Measurements from ENCODE around the gene GON7. TPM values are rescaled to one million over a fixed set of nuclear protein-coding genes. Genes with fewer than 3 reads are reported as not detected.
"Not testable (repeated sequence)": the region's sequence is repeated elsewhere in the genome, so short reads cannot be mapped to it uniquely, and the experiment has no call there.

Gene GON7
- total and polyA plus RNA-seq, 2 experiments from 2014 or later: 16.5 to 18.3 TPM

GRCh38 chr14:93240678-93241000, 33.8 kb upstream of the GON7 start:
- no peak for TF ChIP-seq EZH2phosphoT487 (IDR thresholded peaks at IDR 0.05; ENCODE audit: insufficient read depth, low read depth)
- TF ChIP-seq EZH2 (IDR thresholded peaks at IDR 0.05; ENCODE audit: insufficient read depth, poor library complexity, severe bottlenecking): no peak
- Histone ChIP-seq H2AFZ (no peak overlapping the region), H3K4me2 (ENCODE audit: unreplicated experiment) (peak overlapping the region; percentile 62), H3K27me3 (replicated peaks; ENCODE audit: insufficient read depth) (no peaks in the 10 kb centered on the region), H3K4me3 (no peak overlapping the region), H3K9me3 (ENCODE audit: low read depth) (no peaks in the 10 kb centered on the region), H3K9ac (no peak overlapping the region), H3K9me2 (ENCODE audit: insufficient read depth) (no peaks in the 10 kb centered on the region), H3K79me2 (ENCODE audit: insufficient read depth) (no peaks in the 10 kb centered on the region), H3K36me3 (ENCODE audit: low read depth) (peaks cover 34% of the 10 kb centered on the region), H3K4me1 (ENCODE audit: insufficient read depth) (peaks cover 12% of the 10 kb centered on the region), H4K20me1 (ENCODE audit: insufficient read depth) (no peaks in the 10 kb centered on the region), H3F3A (ENCODE audit: insufficient read depth) (peaks cover 12% of the 10 kb centered on the region; the same call in 1 of the 2 replicates), H3K27ac (peak overlapping the region; percentile 38; the same call in 1 of the 2 replicates)
- no peak for DNase-seq
- in situ Hi-C loops (cut with MboI): loop anchor here (25.0 kb wide), 1 partner anchor 297 kb away; no protein-coding TSS in a partner anchor
- 95 to 97% methylated on average over 3 of the region's 3 CpGs for WGBS, 2 experiments (ENCODE audit: low coverage in 1 of 2, low lambda C conversion rate in 2 of 2, missing lambda C conversion rate in 2 of 2)

- DNase-seq: peak; percentile 74
- Histone ChIP-seq H3K9ac (no peak overlapping the region), H3K4me3 (no peak overlapping the region), H3K79me2 (ENCODE audit: insufficient read depth) (no peaks in the 10 kb centered on the region), H3K4me2 (ENCODE audit: unreplicated experiment) (peak overlapping the region; percentile 62), H3F3A (ENCODE audit: insufficient read depth) (peaks cover 17% of the 10 kb centered on the region; the same call in 1 of the 2 replicates), H3K27me3 (replicated peaks; ENCODE audit: insufficient read depth) (no peaks in the 10 kb centered on the region), H3K4me1 (ENCODE audit: insufficient read depth) (peaks cover 15% of the 10 kb centered on the region), H3K27ac (peak overlapping the region; percentile 38; the same call in 1 of the 2 replicates), H3K9me2 (ENCODE audit: insufficient read depth) (no peaks in the 10 kb centered on the region), H4K20me1 (ENCODE audit: insufficient read depth) (no peaks in the 10 kb centered on the region), H3K36me3 (ENCODE audit: low read depth) (peaks cover 29% of the 10 kb centered on the region), H3K9me3 (ENCODE audit: low read depth) (no peaks in the 10 kb centered on the region), H2AFZ (no peak overlapping the region)
- 84 to 89% methylated on average over 25 of the region's 25 CpGs for WGBS, 2 experiments (ENCODE audit: low coverage in 1 of 2, low lambda C conversion rate in 2 of 2, missing lambda C conversion rate in 2 of 2)
- TF ChIP-seq EZH2phosphoT487 (IDR thresholded peaks at IDR 0.05; ENCODE audit: insufficient read depth, low read depth): no peak
- TF ChIP-seq EZH2 (IDR thresholded peaks at IDR 0.05; ENCODE audit: insufficient read depth, poor library complexity, severe bottlenecking): no peak
- in situ Hi-C loops (cut with MboI): loop anchor here (25.0 kb wide), 1 partner anchor 297 kb away; no protein-coding TSS in a partner anchor
Measured at GRCh38 chr14:93239869-93240677, 33.2 kb upstream of the GON7 start.

- peaks cover 22% of the 10 kb centered on the region; the same call in 1 of the 2 replicates for H3F3A ChIP-seq (ENCODE audit: insufficient read depth)
- in situ Hi-C loops (cut with MboI): loop anchor here (25.0 kb wide), 1 partner anchor 303 kb away; no protein-coding TSS in a partner anchor
- H3K4me2 ChIP-seq (ENCODE audit: unreplicated experiment): peak overlapping the region; percentile 69
- TF ChIP-seq EZH2phosphoT487 (IDR thresholded peaks at IDR 0.05; ENCODE audit: insufficient read depth, low read depth) (no peak), EZH2 (IDR thresholded peaks at IDR 0.05; ENCODE audit: insufficient read depth, poor library complexity, severe bottlenecking) (no peak)
- no peaks in the 10 kb centered on the region for H4K20me1 ChIP-seq (ENCODE audit: insufficient read depth)
- H3K4me1 ChIP-seq (ENCODE audit: insufficient read depth): peaks cover 10% of the 10 kb centered on the region
- peak; percentile 96 for DNase-seq
- no peaks in the 10 kb centered on the region for H3K36me3 ChIP-seq (ENCODE audit: low read depth)
- H3K9me2 ChIP-seq (ENCODE audit: insufficient read depth): no peaks in the 10 kb centered on the region
- H2AFZ ChIP-seq: peak overlapping the region; percentile 14; the same call in 1 of the 2 replicates
- 12 to 26% methylated on average over 10 of the region's 10 CpGs for WGBS, 2 experiments (ENCODE audit: low coverage in 1 of 2, low lambda C conversion rate in 2 of 2, missing lambda C conversion rate in 2 of 2)
- H3K27ac ChIP-seq: peak overlapping the region; percentile 84
- H3K9ac ChIP-seq: peak overlapping the region; percentile 75
- no peaks in the 10 kb centered on the region for H3K27me3 ChIP-seq (replicated peaks; ENCODE audit: insufficient read depth)
- H3K79me2 ChIP-seq (ENCODE audit: insufficient read depth): no peaks in the 10 kb centered on the region
- H3K4me3 ChIP-seq: peak overlapping the region; percentile 38; the same call in 1 of the 2 replicates
- no peaks in the 10 kb centered on the region for H3K9me3 ChIP-seq (ENCODE audit: low read depth)
Measured at GRCh38 chr14:93234798-93235197, 27.9 kb upstream of the GON7 start.

GRCh38 chr14:93233078-93233477, 26.2 kb upstream of the GON7 start:
- 73 to 78% methylated on average over 5 of the region's 5 CpGs for WGBS, 2 experiments (ENCODE audit: low coverage in 1 of 2, low lambda C conversion rate in 2 of 2, missing lambda C conversion rate in 2 of 2)
- peaks cover 22% of the 10 kb centered on the region; the same call in 1 of the 2 replicates for H3F3A ChIP-seq (ENCODE audit: insufficient read depth)

More at GRCh38 chr14:93233078-93233477, 26.2 kb upstream of the GON7 start:
- not testable (repeated sequence) for H3K9ac ChIP-seq; H3K79me2 ChIP-seq (ENCODE audit: insufficient read depth); H3K27me3 ChIP-seq (replicated peaks; ENCODE audit: insufficient read depth); H3K4me3 ChIP-seq; H3K36me3 ChIP-seq (ENCODE audit: low read depth); H3K27ac ChIP-seq; H3K9me3 ChIP-seq (ENCODE audit: low read depth); DNase-seq; H4K20me1 ChIP-seq (ENCODE audit: insufficient read depth); H3K4me2 ChIP-seq (ENCODE audit: unreplicated experiment); H2AFZ ChIP-seq; H3K9me2 ChIP-seq (ENCODE audit: insufficient read depth)
- in situ Hi-C loops (cut with MboI): loop anchor here (25.0 kb wide), 1 partner anchor 304 kb away; no protein-coding TSS in a partner anchor
- H3K4me1 ChIP-seq (ENCODE audit: insufficient read depth): peaks cover 10% of the 10 kb centered on the region

All from GM23248 (cell line).